GM18858 (cell line): Measurements from ENCODE around the gene RNASEH2B.

Source experiments
- ATAC-seq: cut with Tn5 transposase; IDR thresholded peaks from one replicate; pipeline ENCODE4 v1.9.1; 2021; ENCODE audit not compliant: unreplicated experiment

The RNASEH2B gene, protein sequence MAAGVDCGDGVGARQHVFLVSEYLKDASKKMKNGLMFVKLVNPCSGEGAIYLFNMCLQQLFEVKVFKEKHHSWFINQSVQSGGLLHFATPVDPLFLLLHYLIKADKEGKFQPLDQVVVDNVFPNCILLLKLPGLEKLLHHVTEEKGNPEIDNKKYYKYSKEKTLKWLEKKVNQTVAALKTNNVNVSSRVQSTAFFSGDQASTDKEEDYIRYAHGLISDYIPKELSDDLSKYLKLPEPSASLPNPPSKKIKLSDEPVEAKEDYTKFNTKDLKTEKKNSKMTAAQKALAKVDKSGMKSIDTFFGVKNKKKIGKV

GRCh38 chr13:50909605-50910484, at the start of gene RNASEH2B:
Gene RNASEH2B (plus strand): TSS chr13:50909791. CDS start chr13:50910077, 286 bp downstream.
- ATAC-seq, result peak; percentile 70

GRCh38 chr13:50864492-50864891, 45.1 kb upstream of the RNASEH2B start:
- ATAC-seq, result no peak

GRCh38 chr13:50866817-50867636, 42.6 kb upstream of the RNASEH2B start:
- ATAC-seq, result no peak

DNA sequence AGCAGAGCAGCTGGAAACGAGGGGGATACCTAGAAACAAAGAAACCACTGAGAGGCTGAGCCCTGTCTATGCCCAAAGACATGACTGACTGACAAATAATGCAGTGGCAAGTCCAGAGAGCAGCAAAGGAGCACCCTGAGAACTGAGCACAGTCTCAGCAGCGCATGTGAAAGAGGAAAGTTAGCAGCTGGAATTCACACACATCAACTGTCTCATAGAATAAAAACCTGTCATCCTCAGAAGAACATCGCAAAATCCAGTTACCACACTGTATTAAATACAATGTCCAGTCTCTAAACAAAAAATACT, 42.0 kb upstream of the RNASEH2B start:
- ATAC-seq, result no peak

DNA sequence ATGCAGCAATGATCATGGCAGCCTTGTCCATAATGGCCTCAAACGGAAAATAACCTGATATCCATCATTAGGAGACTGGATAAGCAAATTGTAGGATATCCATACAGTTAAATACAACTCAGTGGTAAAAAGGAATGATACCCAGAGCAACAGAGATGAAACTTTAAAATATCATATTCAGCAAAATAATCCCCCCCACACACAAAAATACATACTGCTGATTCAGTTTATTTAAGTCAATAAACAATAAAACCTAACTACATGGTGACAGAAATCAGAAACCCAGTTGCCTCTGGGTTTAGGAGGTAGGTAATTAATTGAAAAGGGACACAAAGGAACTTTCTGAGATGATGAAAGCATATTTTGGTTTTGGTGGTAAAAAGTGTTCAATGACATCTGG, 38.2 kb upstream of the RNASEH2B start:
- no peak for ATAC-seq

DNA sequence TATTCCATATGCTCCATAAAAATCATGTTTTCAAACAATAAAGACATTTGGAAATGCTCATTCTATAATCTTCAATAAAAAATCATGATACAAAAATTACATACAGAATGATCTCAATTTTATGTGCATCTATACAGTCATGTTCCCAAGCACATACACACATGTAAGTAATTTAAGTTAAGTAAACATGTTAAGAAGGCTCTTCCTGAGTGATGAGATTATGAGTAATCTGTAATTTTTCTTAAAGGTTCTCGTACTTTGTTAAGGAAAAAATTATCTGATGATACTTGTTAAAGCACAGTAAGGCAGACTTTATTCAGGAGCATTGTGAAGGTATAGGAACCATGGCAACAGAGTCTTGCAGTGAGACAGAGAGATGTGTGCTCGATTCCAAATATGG, 36.1 kb upstream of the RNASEH2B start:
- no peak for ATAC-seq

- ATAC-seq, result no peak
These were observed 35.6 kb upstream of the RNASEH2B start for GRCh38 chr13:50873991-50874390.

- no peak for ATAC-seq
These were observed 26.7 kb upstream of the RNASEH2B start for GRCh38 chr13:50882816-50883435.

DNA sequence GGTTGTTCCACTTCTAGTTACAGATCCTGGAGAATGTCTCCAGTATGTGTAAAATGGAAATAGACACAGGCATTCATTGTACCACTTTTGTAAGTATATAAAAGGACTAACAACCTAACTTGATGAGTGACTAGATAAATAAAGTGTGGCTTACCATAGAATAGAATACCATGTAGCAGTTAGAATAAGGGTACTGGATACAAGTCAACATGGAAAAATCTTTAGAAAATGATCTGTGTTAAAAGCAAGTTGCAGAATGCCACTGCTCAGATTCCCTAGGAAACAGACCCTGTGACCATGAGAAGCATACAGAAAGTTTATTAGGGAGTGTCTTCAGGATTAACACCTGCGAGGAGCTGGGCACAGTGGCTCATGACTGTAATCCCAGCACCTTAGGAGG, 25.9 kb upstream of the RNASEH2B start:
- no peak for ATAC-seq

DNA sequence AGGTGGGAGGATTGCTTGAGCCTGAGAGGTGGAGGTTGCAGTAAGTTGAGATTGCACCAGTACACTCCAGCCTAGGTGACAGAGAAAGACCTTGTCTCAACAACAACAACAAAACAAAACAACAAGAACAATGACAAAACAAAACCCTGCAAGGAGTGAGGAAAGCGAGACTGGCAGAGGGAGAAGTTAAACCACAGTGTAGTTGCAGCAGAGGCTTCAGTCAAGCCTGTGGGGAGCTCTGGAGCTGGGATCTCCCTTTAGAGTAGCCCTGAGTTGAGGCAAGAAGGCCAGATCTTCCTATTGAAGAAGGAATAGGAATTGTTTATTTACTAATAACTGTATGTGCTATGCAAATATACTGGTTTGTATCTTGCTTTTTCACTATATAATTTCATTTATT, 25.3 kb upstream of the RNASEH2B start:
- ATAC-seq, result no peak

DNA sequence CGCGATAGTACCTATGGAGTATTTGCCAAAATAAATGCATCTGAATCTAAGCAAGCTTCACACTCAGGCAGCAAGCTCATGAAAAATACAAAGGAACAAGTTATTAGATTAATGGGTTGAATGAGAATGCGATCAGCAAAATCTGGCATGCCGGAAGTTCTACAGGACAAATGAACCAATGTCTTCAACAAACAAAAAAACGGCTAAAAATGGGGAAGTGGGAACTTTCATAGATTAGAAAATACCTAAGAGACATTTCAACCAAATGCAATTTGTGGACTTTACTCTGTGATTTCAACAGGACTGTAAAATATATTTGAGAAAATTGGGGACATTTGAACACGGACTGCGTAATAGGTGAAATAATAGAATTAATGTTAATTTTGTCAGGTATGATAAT, 22.4 kb upstream of the RNASEH2B start:
- no peak for ATAC-seq

DNA sequence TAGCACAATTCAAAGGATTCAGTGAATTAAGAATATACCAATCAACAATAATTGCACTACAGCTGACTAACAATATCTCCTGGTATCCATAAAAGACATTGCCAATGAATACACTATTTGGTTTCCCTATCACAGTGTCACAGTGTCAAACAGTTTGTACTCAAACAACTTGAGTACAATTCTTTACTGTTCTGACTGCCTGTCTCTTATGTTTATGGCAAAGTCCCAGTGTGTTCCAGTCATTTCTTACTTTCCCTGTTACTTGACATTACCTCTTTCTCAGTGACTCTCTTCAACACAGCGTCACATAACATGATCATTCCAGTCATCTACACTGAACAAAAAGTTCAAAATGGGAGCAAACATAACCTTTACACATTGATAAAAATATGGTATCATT, 21.2 kb upstream of the RNASEH2B start:
- no peak for ATAC-seq

DNA sequence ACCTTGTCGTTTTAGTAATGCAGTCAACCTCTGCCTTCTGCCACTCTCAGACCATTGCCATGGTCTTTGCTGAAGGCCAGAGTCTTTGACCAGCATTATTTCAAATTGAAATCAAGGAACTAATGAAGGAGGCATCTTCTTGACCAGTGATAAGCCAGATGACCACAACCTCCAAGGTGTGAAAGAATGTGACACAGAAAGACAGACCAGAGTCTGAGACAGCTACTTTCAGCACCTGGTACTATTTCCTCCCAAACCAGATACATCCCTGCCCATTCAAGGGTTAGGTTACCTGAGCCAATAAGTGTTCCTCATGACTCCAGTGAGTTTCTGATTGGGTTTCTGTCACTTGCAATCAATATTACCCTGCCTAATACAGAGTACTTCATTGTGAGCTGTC, 20.3 kb upstream of the RNASEH2B start:
- no peak for ATAC-seq

DNA sequence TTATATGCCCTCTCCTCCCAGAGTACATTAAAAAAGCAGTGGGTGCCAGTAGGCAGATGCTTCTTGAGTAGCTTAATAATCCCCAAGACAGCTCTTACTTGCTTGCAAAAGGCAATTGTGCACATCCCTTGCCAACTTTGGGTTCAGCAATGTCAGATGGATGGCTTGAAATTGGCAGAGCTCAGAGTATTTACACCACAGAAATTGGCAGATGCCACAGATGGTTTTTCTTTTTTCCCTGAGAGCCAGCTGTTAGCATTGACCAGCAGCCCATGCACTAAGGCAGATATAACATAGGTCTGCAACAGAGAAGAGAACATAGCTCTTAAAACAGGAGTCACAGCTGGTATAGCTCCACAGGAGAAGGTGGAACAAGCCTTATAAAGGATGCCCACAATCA, 18.4 kb upstream of the RNASEH2B start:
- ATAC-seq, result no peak

- ATAC-seq, result no peak
These were observed 17.2 kb upstream of the RNASEH2B start for GRCh38 chr13:50892210-50892944.

DNA sequence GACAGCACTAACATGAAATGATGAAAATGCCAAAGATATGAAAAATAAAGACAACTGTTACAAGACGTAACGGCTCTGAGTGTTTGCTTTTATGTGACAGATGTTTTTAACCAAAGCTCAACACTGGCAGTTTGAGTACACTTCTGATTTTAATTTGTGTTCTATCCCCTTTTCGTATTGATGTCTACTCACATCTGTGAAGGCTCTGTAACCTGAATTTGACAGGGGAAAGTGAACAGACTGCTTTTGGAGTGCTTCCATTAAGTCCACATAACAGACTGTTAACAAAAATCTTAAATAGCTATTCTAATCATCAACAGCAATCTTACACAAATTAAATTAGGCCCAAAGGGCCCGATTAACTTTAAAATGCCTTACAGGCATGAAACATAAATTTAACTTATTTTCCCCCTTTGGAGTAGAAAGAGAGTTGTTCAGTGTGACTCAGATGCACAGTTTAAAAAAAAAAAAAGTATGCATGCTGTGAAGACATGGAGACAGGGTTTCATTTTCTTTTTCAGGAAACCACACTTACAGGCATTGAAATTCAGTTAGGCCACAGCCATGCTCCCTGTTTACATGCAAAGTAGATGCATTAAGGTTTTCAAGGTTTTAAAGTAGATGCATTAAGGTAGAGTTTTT, 16.3 kb upstream of the RNASEH2B start:
- ATAC-seq, result peak; percentile 72

DNA sequence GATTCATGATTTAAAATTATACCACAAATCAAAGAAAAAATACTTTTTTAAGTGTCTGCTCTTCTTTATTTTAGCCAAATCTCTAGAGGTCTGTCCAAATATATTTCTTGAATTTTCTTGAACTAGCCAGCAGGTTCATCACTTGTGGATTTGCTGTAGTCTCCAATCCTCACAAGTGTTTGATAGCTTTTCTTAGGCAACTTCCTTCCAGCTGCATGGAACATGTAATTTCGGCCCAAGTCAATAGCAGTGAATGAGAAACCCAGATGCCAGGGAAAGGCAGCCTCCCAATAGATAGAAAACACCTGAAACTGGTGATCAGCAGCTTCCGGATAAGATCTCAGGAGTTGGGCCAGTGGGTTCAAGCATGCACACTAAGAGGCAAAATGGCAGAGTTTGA, 15.6 kb upstream of the RNASEH2B start:
- no peak for ATAC-seq

GRCh38 chr13:50894504-50894903, 15.1 kb upstream of the RNASEH2B start:
- ATAC-seq, result no peak

DNA sequence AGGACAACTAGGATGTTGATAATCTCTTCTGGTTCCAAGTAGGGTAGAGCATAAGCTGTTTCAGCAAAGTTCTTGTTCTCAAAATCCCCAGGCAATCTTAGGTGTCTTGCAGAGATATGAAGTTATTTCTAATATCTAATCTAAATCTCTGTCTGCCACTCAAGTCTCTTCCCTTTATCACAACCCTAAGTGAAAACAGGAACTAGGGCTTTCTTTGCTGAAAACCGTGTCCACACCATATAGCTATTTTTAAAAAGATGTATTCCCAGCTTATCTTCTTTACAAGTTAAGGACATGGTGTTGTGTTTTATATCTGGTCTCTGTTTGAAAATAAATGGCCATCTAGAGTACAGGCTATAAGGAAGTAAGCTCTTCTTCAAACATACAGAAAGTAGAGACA, 11.3 kb upstream of the RNASEH2B start:
- no peak for ATAC-seq

DNA sequence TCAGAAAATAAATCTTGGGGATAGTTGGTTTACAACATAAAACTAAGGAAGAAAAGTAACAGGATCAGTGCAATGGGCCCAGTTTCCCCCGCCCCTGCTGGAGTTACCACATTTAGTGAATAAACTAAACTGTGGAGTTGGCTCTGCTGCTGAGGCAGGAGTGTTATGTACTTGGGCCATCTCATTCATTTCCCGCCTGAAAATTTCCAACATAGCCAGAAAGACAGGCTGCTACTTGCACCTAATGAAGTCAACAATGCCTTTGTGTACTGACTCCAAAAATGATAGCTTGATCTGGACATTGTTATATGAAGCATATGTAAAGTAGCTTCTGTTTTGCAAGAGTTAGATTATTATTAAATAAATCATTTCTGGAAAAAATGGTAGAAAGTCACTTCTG, 7.9 kb upstream of the RNASEH2B start:
- no peak for ATAC-seq
